HG02970 (cell line): ENCODE data around the gene PIH1D1.

Source experiments
- ATAC-seq: cut with Tn5 transposase; IDR thresholded peaks from one replicate; pipeline ENCODE4 v1.9.1; 2021; ENCODE audit warnings: mild to moderate bottlenecking, moderate library complexity, moderate number of reproducible peaks; ENCODE audit not compliant: unreplicated experiment, low FRiP score

Gene PIH1D1

DNA sequence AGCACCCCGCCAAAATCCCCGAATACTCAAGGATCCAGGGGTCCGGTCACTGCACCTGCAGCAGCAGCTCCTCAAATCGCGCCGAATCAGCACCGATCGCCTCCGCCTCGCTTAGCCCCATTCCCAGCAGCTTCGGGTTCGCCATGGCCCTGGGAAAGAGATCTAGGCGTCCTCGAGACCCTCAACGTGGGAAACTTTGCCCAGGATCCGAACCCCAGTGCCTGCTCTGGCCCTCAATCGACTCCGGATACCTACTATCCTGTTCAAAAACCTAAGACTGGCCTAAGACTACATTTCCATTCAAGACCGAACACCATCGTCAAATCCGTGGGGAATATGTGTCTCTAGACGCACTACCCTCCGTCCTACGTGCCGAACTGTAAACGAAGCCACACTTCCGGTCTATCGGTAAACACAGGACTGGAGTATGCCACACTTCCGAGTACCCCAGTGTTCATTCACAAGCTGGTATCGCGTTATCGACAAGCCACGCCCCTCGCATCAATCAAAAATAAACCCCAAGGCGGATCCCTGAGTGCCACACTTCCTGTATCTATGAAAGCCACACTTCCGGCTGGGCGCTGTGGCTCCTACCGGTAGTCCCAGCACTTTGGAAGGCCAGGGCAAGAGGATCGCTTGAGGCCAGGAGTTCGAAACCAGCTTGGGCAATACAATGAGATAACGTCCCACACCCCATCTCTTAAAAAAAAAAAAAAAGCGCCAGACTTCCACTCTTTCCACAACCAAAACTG is at the start of gene PIH1D1:
Gene PIH1D1, minus strand, starts transcription at position 385 of the 752 bp plus-strand sequence. Its CDS starts 240 bp downstream, at position 145.
- ATAC-seq = peak; percentile 57

DNA sequence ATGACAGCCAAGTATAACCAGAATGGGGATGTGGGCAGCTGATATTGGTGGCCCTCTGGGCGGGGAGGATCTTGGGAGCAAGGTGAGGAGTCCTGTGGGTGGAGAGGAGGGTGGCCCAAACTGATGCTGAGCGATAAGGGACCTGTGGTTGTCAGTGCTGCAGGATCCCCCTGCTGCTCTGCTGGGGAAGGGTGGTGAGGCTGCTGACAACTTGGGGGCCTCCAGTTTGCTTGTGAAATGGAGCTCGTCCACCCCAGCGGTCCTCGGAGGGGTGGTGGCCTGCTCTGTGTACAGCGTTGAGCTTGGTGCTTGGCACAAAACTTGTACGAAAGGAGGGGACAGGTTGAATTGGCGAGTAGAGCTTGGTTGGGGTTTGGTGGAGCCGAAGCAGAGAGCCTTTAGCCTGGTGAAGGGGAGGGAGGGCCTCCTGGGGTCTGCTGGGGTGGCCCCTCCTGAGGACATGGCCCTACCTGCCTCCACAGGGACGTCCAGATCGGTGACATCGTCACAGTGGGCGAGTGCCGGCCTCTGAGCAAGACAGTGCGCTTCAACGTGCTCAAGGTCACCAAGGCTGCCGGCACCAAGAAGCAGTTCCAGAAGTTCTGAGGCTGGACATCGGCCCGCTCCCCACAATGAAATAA is 47.5 kb upstream of the PIH1D1 start:
- ATAC-seq = no peak

DNA sequence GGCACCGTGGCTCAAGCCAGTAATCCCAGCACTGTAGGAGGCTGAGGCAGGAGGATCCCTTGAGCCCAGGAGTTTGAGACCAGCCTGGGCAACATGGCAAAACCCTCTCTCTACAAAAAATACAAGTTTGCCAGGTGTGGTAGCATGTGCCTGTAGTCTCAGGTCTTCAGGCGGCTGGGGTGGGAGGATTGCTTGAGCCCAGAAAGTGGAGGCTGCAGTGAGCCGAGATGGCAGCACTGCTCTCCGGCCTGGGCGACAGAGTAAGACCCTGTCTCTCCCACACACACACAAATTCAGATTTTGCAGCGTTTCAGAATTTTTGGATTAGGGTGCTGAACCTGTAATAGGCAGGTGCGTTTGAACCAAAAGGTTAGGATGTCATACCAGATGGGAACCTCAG is 46.9 kb upstream of the PIH1D1 start:
- no peak for ATAC-seq

DNA sequence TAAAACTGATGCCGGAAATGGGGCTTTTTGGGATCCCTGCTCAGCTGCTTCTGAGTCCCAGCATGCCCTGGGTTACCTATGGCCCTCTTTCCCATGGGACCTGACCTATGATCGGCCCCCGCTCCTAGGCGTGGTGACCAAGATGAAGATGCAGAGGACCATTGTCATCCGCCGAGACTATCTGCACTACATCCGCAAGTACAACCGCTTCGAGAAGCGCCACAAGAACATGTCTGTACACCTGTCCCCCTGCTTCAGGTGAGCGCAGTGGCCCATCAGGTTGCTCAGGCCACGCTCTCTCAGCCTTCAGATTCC is 46.1 kb upstream of the PIH1D1 start:
- ATAC-seq = no peak

DNA sequence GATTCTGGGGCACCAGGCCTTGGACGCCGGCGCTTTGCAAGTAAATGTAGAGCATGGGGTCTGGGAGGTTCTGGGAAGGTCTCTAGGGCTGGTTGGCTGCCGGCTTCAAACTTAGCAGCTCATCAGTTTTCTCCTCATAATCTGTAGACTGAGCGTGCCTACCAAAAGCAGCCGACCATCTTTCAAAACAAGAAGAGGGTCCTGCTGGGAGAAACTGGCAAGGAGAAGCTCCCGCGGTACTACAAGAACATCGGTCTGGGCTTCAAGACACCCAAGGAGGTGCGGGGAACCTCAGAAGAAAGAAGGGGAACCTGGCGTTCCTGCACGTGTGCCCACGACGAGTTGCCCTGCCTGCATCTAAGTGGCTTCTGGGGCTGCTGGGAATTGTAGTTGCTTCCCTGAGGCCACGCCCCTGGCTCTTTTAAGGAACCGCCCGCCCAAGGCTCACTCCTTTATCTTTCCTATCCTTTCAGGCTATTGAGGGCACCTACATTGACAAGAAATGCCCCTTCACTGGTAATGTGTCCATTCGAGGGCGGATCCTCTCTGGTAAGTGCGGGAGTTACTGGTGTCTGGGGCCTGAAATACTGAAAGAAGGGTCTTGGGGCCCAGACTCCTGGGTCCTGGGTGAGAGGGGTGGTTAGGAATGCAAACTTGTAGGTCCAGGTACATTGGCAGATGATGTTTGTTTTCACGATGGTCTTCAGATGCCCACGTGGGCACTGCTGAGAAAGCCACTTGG is 45.6 kb upstream of the PIH1D1 start:
- ATAC-seq = no peak

DNA sequence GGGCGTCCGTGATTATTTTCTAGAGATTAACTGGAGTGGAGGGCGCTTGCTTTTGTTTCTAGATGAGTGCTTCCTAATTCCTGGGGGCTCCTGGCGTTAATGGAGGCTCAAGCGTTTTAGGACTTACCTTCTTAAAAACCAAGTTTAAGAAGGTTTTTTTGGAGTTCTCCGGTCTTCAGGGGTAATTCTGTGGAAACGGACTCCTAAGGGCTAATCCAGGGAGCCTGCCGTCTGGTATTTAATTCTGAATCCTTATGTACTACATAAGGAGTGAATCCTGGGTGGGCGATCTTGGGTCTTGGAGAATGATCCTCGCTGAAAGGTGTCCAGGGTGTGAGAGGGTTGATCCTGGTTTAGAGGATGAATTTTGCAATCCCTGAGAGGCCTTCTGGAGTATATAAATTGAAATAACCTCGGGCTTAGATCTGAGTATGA is 45.0 kb upstream of the PIH1D1 start:
- ATAC-seq = no peak

DNA sequence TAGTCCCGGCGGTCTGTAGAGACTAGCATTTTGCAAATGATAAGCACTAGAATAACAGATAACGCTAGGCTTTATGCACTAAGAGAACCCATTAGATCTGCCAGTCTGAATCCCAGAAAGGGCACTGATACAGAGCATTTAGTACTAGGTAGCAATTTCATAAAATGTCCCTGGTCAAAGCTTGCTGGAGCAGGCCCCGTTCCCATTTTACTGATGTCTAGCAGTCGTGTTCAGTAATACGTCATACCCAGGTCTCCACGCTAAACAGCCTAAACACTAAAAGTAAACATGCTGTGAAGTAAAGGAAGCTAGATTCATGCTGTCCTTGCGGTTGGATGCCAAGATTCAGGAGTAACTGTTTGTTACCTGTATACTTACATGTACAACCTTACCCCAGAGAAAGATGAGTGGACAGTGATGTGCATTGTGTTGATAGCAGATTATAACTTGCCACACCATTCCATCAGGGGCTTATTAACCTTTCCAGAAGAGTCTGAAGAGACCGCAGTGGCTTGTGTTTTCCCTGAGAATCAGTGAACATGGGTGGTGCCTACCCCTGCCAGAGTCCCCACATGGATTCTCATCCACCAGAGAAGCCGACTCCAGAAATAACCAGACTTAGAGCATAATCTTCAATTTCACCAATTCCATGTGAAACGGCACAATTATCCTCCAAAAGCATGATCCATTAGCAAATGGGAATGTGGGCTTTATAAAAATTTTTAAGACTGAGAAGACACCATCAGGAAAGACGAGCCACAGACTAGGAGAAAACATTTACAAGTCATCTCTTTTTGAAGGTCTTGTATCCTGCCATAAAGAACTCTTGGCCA is 41.2 kb upstream of the PIH1D1 start:
- no peak for ATAC-seq

DNA sequence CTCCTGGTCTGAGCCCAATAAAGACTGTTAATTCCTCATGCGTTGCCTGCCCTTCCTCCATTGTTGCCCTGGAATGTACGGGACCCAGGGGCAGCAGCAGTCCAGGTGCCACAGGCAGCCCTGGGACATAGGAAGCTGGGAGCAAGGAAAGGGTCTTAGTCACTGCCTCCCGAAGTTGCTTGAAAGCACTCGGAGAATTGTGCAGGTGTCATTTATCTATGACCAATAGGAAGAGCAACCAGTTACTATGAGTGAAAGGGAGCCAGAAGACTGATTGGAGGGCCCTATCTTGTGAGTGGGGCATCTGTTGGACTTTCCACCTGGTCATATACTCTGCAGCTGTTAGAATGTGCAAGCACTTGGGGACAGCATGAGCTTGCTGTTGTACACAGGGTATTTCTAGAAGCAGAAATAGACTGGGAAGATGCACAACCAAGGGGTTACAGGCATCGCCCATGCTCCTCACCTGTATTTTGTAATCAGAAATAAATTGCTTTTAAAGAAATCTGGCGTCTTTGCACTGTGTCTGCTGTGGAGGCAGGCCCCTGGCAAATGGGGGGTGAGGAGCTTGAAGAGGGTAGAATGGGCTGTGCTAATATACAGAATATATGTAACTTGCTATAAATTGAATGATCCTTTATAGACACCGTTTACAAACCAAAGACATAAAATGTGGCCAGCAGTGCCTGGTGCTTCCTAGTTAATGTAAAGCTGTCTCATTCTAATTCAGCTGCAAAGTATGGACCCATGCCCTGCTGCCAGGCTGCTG is 40.4 kb upstream of the PIH1D1 start:
- ATAC-seq = no peak

DNA sequence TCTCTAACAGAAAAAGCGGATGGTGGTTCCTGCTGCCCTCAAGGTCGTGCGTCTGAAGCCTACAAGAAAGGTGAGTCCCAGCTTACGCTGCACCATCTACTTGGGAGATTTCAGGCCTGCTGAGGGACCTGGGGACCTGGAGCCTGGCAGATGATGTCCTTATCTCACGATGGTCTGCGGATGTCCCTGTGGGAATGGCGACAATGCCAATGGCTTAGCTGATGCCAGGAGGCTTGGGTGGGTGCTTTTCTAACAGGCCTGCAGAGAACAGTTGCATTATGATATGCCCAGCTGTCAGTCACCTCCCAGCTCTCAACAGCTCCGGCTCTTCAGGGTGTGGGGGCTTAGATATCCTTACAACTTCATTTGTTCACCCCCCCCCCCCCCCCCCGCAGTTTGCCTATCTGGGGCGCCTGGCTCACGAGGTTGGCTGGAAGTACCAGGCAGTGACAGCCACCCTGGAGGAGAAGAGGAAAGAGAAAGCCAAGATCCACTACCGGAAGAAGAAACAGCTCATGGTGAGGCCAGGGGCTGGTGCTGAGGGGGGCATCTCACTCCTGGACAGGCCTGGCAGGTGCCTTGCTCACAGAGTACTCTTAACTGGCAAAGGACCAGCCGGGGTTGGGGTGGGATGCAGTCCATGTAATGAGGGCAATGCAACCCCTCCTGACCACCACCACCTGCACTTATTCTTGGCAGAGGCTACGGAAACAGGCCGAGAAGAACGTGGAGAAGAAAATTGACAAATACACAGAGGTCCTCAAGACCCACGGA is 39.6 kb upstream of the PIH1D1 start:
- no peak for ATAC-seq

DNA sequence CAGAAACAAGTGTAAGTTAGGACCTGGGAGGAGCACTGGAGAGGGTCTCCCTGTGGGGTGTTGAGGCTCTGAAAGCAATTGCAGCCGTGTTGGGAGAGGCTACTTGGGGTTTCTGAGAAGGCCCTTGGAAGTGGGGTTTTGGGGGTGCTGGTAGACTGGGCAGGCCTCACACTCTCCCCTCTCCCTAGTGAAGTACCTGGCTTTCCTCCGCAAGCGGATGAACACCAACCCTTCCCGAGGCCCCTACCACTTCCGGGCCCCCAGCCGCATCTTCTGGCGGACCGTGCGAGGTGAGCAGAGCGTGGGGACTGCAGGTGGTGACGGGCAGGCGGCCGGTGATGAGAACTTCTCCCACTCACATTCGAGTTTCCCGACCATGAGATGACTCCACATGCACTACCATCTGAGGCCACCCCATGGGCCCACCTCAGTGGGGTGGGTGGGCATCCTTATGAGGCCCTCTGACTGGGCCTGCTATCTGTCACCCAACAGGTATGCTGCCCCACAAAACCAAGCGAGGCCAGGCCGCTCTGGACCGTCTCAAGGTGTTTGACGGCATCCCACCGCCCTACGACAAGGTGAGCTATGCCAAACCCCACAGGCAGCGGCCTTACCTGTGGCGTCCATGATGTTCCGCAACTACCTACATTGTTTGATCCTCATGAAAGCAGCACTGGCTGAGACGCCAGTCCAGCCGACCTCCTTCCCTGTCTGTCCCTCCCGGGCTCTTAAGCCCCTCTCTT is 38.8 kb upstream of the PIH1D1 start:
- no peak for ATAC-seq

DNA sequence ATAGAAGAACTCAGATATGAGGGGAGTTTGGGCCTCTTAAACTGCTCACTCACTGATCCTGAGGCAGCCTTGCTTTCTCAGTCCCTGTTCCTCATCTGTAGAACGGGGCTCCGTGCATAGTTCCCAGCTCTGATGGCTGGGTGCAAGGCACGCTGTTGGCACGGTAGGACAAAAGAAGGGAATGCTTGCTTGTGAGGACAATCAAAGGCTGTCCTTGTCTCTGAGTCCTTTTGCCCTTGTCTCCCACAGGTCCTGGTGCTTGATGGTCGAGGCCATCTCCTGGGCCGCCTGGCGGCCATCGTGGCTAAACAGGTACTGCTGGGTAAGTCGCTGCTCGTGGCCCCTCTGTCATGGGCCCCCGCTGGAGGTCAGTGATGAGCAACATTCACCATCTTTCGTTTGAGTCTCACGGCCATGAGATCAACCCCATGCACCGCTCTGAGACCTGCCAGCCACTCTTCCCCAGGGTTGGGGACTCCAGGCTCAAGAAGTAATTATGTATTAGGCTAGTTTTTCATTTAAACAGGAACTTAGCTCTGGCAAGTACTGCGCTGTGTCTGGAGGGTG is 38.1 kb upstream of the PIH1D1 start:
- no peak for ATAC-seq

DNA sequence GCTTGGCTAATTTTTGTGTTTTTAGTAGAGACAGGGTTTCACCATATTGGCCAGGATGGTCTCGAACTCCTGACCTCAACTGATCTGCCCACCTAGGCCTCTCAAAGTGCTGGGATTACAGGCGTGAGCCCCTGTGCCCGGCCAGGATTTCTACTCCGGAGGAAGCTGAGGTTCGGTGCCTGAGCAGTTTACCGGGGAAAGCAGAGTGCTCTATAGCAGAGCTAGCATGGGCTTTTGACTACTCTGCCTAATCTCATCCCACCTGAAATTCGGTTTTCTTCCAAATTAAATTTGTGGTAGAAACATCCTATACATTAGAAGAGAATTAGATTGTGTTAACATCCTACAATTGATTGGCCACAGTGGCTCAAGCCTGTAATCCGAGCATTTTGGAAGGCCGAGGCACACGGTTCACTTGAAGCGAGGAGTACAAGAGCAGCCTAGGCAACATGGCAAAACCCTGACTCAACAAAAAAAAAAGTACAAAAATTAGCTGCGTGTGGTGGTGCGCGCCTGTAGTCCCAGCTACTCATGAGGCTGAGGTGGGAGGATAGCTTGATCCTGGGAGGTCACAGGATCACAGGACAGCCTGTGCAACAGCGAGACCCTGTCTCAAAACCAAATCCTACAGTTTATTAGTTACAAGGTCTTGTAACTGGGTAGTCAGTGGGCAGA is 37.4 kb upstream of the PIH1D1 start:
- ATAC-seq = no peak

DNA sequence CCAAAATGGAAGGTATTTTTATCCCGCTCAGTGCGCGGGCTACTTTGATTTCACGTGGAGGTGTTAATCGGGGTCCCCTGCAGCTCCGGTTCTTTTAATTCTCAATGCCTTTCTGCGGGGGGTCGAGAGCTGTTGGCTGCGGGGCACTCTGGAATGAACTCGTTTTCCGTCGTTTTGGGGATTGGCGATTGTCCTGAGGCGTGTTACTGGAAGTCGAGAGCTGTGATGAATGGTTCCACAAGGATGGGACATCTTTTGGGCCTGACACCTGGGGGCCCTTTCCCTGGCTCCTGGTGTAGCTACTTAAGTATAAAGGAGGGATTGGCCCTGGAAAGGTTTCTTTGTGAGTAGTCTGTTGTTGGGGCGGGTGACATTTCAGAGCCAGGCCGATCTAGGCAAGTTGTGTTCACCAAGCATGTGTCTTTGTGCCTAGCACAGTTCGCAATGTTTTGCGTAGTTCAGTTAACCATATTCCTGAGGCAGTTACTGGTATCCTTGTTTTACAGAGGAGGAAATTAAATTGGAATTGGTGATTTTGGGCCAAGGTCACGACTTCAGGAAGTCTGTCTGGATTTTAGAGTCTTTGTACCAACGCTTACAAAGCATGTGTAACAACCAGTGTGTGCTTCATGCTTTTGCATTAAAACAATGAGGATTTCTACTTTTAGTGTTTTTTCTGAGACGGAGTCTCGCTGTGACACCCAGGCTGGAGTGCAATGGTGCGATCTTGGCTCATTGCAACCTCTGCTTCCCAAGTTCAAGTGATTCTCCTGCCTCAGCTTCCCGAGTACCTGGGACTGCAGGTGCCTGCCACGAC is 36.6 kb upstream of the PIH1D1 start:
- no peak for ATAC-seq

DNA sequence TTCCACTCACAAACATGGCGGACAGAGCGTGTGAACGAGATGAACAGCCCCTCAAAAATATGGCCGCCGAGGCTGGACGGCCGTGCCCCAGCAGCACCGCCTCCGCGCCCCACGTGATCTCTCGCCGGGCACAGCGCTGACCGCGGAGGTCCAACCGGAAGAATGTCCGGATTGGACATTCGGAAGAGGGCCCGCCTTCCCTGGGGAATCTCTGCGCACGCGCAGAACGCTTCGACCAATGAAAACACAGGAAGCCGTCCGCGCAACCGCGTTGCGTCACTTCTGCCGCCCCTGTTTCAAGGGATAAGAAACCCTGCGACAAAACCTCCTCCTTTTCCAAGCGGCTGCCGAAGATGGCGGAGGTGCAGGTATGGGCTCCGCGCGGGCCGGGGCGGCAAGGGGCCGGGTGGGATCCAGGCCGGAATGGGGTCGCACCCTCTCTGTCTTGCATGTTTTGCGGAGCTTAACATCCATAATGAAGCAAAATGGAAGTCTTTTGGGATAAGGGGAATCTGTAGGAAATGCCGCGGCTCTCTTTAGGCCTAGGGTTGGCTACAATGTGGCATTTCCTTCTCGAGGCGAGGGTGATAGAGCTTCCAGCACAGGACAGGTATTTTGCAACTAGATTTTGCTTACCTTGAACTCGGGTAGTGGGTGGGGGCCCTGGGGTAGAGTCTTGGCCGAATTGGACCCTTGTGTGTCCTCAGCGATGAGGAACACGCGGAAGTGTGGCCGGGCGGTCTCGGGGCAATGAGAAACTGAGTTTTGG is 35.8 kb upstream of the PIH1D1 start, which contains the start of gene RPL13A:
Gene RPL13A, plus strand, starts transcription at position 332 of the 769 bp plus-strand sequence. Its CDS starts 22 bp downstream, at position 354.
- ATAC-seq = peak; percentile 93

DNA sequence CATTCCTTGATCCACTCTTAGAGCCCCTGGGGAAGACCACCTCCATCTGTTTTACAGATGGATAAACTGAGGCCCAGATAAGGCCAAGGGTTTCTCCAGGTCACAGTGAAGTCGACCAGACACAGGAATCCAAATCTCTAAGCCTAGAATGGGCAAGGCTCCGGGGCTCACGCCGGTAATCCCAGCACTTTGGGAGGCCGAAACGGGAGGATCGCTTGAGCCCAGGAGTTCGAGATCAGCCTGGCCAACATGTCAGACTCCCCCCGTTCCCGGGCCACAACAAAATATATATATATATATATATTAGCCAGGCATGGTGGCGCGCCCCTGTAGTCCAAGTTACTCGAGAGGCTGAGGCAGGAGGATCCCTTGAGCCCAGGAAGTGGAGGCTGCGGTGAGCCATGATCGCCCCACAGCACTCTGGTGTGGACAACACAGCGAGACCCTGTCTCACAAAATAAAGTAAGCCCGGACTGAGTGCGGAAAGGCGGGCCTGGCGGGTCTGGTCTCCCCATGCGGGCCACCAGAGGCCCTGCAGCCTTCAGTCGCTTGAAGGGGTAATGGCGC is 35.2 kb upstream of the PIH1D1 start:
- no peak for ATAC-seq

DNA sequence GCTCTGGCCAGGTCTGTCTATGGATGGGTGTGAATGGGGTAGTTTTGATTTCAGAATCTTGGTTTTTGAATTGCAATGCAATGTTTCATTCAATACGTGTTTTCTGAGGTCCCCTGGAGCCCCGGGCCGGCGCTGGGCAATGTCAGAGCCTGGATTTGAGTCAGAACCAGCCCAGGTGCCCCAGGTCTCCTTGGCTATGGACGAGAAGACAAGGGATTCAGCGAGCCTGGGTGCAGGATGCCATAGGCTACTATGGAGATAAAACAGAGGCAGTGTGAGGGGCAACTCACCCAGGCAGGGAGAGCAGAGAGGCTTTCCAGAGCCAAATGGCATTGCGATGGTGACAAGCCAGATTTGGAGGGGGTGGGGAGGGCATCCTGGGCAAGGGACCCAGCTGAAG is 34.6 kb upstream of the PIH1D1 start:
- ATAC-seq = no peak
